GM06990 (cell line): Measurements from ENCODE around the gene FRG1.
"Not testable (repeated sequence)": the region's sequence is repeated elsewhere in the genome, so short reads cannot be mapped to it uniquely, and the experiment has no call there.

Experiments
- DNase-seq: peaks from one replicate; pipeline ENCODE4 v3.0.0-alpha.2; 2011; ENCODE audit not compliant: insufficient read length; ENCODE audit errors: extremely low read depth
- H3K27me3 ChIP-seq: replicated peaks from 2 replicates; pipeline ENCODE4 v1.6.0; 2011; ENCODE audit warnings: low read length; ENCODE audit not compliant: control insufficient read depth, insufficient read depth
- H3K36me3 ChIP-seq: 2 replicates; pipeline ENCODE4 v1.5.1; 2011; ENCODE audit warnings: low read length; ENCODE audit not compliant: control insufficient read depth, insufficient read depth
- H3K4me3 ChIP-seq: replicated peaks from 2 replicates; pipeline ENCODE4 v1.5.1; 2011; ENCODE audit warnings: low read depth, mild to moderate bottlenecking, control low read depth, low read length
- TF ChIP-seq, protein P1 (sequence below): IDR thresholded peaks from 2 replicates; pipeline ENCODE4 v1.5.1; 2011; ENCODE audit warnings: low read length, control low read depth, mild to moderate bottlenecking, inconsistent platforms; ENCODE audit not compliant: insufficient read depth, poor library complexity, severe bottlenecking

The FRG1 gene

GRCh38 chr4:189940178-189941004 lies at the start of gene FRG1:
TSS of gene FRG1 (plus strand) at chr4:189940872. CDS start at chr4:189941010, 138 bp downstream.
- H3K36me3 ChIP-seq: no peaks in the 10 kb centered on the region
- DNase-seq: peak; percentile 95
- H3K4me3 ChIP-seq: peak within 1 kb of the TSS; percentile 89
- TF ChIP-seq, protein P1, sequence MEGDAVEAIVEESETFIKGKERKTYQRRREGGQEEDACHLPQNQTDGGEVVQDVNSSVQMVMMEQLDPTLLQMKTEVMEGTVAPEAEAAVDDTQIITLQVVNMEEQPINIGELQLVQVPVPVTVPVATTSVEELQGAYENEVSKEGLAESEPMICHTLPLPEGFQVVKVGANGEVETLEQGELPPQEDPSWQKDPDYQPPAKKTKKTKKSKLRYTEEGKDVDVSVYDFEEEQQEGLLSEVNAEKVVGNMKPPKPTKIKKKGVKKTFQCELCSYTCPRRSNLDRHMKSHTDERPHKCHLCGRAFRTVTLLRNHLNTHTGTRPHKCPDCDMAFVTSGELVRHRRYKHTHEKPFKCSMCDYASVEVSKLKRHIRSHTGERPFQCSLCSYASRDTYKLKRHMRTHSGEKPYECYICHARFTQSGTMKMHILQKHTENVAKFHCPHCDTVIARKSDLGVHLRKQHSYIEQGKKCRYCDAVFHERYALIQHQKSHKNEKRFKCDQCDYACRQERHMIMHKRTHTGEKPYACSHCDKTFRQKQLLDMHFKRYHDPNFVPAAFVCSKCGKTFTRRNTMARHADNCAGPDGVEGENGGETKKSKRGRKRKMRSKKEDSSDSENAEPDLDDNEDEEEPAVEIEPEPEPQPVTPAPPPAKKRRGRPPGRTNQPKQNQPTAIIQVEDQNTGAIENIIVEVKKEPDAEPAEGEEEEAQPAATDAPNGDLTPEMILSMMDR: peak; percentile 100
- no peaks in the 10 kb centered on the region for H3K27me3 ChIP-seq

DNA sequence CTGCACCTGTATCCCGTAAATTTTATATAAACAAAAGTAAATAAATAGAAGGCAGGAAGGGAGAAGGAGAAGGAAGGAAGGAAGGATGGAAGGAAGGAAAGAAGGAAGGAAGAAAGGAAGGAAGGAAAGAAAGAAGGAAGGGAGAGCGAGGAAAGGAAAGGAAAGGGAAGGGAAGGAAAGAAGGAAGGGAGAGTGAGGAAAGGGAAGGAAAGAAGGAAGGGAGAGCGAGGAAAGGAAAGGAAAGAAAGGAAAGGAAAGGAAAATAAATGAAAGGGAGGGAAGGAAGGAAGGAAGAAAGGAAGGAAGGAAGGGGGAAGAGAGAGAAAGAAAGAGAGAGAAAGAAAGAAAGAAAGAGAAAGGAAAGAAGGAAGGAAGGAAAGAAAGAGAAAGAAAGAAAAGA lies 43.0 kb upstream of the FRG1 start:
- Histone ChIP-seq H3K27me3 (no peaks in the 10 kb centered on the region), H3K4me3 (no peak overlapping the region), H3K36me3 (no peaks in the 10 kb centered on the region)
- TF ChIP-seq, protein P1: no peak
- no peak for DNase-seq

- H3K27me3 ChIP-seq, H3K4me3 ChIP-seq, DNase-seq, H3K36me3 ChIP-seq: not testable (repeated sequence)
These were observed 41.1 kb upstream of the FRG1 start for GRCh38 chr4:189899481-189900015.

- not testable (repeated sequence) for H3K4me3 ChIP-seq, H3K27me3 ChIP-seq, DNase-seq, H3K36me3 ChIP-seq
- TF ChIP-seq, protein P1: peak; percentile 59
These were observed 36.1 kb upstream of the FRG1 start for GRCh38 chr4:189904420-189905027.

DNA sequence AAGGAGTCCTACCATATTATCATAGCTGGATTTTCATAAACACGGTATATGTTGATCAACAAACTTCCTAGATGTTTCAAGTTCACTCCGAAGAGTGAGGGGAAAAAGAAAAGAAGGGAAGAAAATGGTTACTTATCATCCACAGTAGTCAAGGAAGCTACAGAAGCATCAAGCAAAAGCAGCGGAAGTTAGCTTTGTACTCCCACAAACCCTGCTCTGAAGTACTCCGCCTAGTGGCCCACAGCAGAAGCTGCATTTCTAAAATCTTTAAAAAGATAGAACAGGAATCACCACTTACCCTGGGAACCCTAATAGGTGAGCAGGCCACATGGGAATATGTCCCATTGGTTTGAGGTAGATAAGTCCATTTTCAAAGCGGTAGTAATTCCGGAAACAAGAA lies 28.5 kb upstream of the FRG1 start:
- no peak for DNase-seq
- Histone ChIP-seq H3K27me3 (no peaks in the 10 kb centered on the region), H3K4me3 (no peak overlapping the region), H3K36me3 (no peaks in the 10 kb centered on the region)
- TF ChIP-seq, protein P1: peak; percentile 48

- Histone ChIP-seq H3K27me3 (no peaks in the 10 kb centered on the region), H3K36me3 (no peaks in the 10 kb centered on the region), H3K4me3 (no peak overlapping the region)
- DNase-seq: no peak
- TF ChIP-seq, protein P1: no peak
These were observed 23.3 kb upstream of the FRG1 start for GRCh38 chr4:189917161-189917891.
